Measurements from ENCODE around the gene CENPT. TPM values are rescaled to one million over a fixed set of nuclear protein-coding genes. Genes with fewer than 3 reads are reported as not detected.

CENPT gene
- total RNA-seq, 1 donor from 2014 or later = 83.5 TPM

DNA sequence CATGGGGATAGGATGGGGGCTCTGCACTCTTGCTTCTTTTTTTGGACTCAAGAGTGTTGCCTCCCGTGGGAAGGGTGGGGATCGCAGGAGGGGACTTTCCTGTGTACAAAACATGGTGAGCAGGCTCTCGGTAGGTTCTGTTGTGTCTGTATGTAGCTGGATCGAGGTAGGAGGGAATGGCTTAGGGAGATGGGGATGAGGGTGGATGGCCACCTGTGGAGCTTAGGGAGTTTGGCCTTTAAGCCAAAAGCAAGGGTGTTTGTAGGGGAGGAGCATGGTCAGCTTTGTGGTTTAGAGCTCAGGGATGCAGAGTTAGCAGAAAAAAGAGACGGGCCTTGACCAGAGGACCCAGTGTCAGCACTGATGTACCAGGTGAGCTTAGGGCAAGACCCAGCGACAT lies 14.4 kb upstream of the CENPT start:
- Mint-ChIP-seq H3K4me3 (peak overlapping the region; percentile 75), H3K27me3 (ENCODE audit: low read depth) (no peaks in the 10 kb centered on the region), H3K36me3 (ENCODE audit: low read depth) (peaks cover 6% of the 10 kb centered on the region), H3K4me1 (peaks cover 28% of the 10 kb centered on the region), H3K27ac (ENCODE audit: unreplicated experiment) (peak overlapping the region; percentile 84), H3K9me3 (no peaks in the 10 kb centered on the region)
- no peak for TF ChIP-seq CTCF (conservative IDR thresholded peaks at IDR 0.05)
- DNase-seq (ENCODE audit: low read depth, low spot score) = no peak

GRCh38 chr16:67860589-67861398 lies 13.3 kb upstream of the CENPT start:
- no peak overlapping the region for H3K4me3 Mint-ChIP-seq
- TF ChIP-seq CTCF (conservative IDR thresholded peaks at IDR 0.05) = no peak
- H3K27me3 Mint-ChIP-seq (ENCODE audit: low read depth) = no peaks in the 10 kb centered on the region
- H3K4me1 Mint-ChIP-seq = peaks cover 30% of the 10 kb centered on the region
- no peaks in the 10 kb centered on the region for H3K9me3 Mint-ChIP-seq
- H3K36me3 Mint-ChIP-seq (ENCODE audit: low read depth) = peaks cover 6% of the 10 kb centered on the region
- DNase-seq (ENCODE audit: low read depth, low spot score) = no peak
- H3K27ac Mint-ChIP-seq (ENCODE audit: unreplicated experiment) = peak overlapping the region; percentile 81

DNA sequence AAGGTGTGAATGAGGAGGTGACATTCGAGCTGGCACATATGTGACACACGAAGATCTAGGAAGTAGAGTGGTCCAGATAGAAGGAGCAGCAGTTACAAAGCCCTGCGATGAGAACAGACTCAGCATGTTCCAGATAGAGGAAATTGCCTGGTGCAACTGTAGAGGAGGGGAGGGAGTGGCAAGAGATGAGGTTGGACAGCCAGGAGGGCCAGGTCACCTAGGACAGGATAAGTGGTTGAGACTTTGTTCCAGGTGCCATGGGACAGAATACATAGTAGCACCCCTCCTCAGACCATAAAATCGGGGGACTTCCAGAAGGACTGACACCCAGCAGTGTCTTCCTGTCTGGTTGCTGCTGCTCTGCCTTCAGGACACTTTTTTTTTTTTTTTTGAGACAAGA lies 11.0 kb upstream of the CENPT start:
- H3K27ac Mint-ChIP-seq (ENCODE audit: unreplicated experiment) = peak overlapping the region; percentile 71
- H3K4me1 Mint-ChIP-seq = peaks cover 32% of the 10 kb centered on the region
- DNase-seq (ENCODE audit: low read depth, low spot score) = no peak
- no peaks in the 10 kb centered on the region for H3K27me3 Mint-ChIP-seq (ENCODE audit: low read depth)
- no peaks in the 10 kb centered on the region for H3K9me3 Mint-ChIP-seq
- no peaks in the 10 kb centered on the region for H3K36me3 Mint-ChIP-seq (ENCODE audit: low read depth)
- TF ChIP-seq CTCF (conservative IDR thresholded peaks at IDR 0.05) = no peak
- no peak overlapping the region for H3K4me3 Mint-ChIP-seq

GRCh38 chr16:67857547-67858233 lies 10.2 kb upstream of the CENPT start:
- Mint-ChIP-seq H3K27ac (ENCODE audit: unreplicated experiment) (peak overlapping the region; percentile 8), H3K36me3 (ENCODE audit: low read depth) (no peaks in the 10 kb centered on the region), H3K27me3 (ENCODE audit: low read depth) (no peaks in the 10 kb centered on the region), H3K4me3 (no peak overlapping the region), H3K9me3 (no peaks in the 10 kb centered on the region), H3K4me1 (peaks cover 32% of the 10 kb centered on the region)
- DNase-seq (ENCODE audit: low read depth, low spot score) = no peak
- no peak for TF ChIP-seq CTCF (conservative IDR thresholded peaks at IDR 0.05)

DNA sequence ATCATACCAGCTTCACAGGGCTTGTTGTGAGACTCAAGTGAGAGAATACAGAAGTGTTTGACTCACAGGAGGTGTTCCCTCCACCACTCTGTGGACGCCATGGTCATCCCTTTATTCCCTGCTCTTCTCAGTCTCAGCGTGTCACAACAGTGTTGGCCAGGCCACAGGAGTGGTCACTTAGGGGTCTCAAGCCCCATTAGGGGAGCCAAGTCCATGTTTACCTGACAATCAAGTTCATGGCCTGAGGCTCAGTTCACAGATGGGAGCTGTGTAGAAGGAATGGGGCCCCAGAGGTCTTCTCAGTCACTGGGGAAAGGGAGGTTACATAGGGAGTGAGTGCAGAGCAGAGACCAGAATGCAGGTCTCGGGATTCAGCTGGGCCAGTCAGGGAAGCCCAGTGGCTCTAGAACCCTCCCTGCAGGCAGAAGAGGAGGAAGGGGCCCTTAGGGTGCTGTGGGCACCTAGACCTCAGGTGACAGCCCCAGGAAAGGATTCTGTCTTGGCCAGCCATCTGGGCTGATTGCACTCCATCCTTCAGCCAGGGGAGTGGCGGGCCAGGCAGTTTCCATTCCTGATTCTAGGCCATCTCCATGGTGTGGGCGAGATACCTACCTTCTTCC lies 9.5 kb upstream of the CENPT start:
- no peaks in the 10 kb centered on the region for H3K36me3 Mint-ChIP-seq (ENCODE audit: low read depth)
- H3K4me3 Mint-ChIP-seq = no peak overlapping the region
- peaks cover 32% of the 10 kb centered on the region for H3K4me1 Mint-ChIP-seq
- H3K27me3 Mint-ChIP-seq (ENCODE audit: low read depth) = no peaks in the 10 kb centered on the region
- no peak for DNase-seq (ENCODE audit: low read depth, low spot score)
- H3K9me3 Mint-ChIP-seq = no peaks in the 10 kb centered on the region
- H3K27ac Mint-ChIP-seq (ENCODE audit: unreplicated experiment) = no peak overlapping the region
- no peak for TF ChIP-seq CTCF (conservative IDR thresholded peaks at IDR 0.05)

Data from neural crest cell (in vitro differentiated cells).